T-cell (primary cell): ENCODE data around the gene KIAA0930. TPM values are rescaled to one million over a fixed set of nuclear protein-coding genes. Genes with fewer than 3 reads are reported as not detected.

Source experiments
- ATAC-seq, 4 experiments: fragments of 200-7000 bp in 3 of 4; fragments of 150-1000 bp in 1 of 4; cut with Tn5 transposase; replicated peaks in 1 of 4; 1 replicate in 3 of 4; 2 replicates in 1 of 4; pipeline ENCODE4 v1.10.0; 2021; ENCODE audit warnings: moderate library complexity in 3 of 4, mild to moderate bottlenecking in 2 of 4, moderate number of reproducible peaks in 1 of 4
- CTCF ChIA-PET, 2 donors: fragments of 300-600 bp; sonication (Branson Sonifier 250); formaldehyde crosslinking; loops; one replicate each; lab custom pipeline; 2022; ENCODE audit warnings: antibody characterized with exemption in 2 of 2; lab: Charles Lee
- POLR2A ChIA-PET, 2 donors: fragments of 300-600 bp; sonication (Branson Sonifier 250); formaldehyde crosslinking; loops; one replicate each; lab custom pipeline; 2022; ENCODE audit warnings: antibody characterized with exemption in 2 of 2; lab: Charles Lee
- DNase-seq, 35 experiments: peaks; one replicate each; pipeline versions ENCODE4 v3.0.0 to v3.0.0-alpha.2; 2013 to 2023
- H3K27ac ChIP-seq: one replicate; pipeline ENCODE4 v1.5.1; 2013; ENCODE audit warnings: low read length
- H3K27me3 ChIP-seq, 2 experiments: replicated peaks in 1 of 2; 1 replicate in 1 of 2; 2 replicates in 1 of 2; pipeline versions ENCODE4 v1.6.1 to v1.7.0; 2013; ENCODE audit warnings: low read length in 1 of 2, mixed read lengths in 1 of 2; ENCODE audit not compliant: control insufficient read depth in 2 of 2, insufficient read depth in 2 of 2; ENCODE audit errors: extremely low read depth in 1 of 2
- H3K36me3 ChIP-seq, 2 donors: 1 replicate in 1 of 2; 2 replicates in 1 of 2; pipeline versions ENCODE4 v1.6.1 to v1.7.0; 2013; ENCODE audit warnings: low read length in 1 of 2; ENCODE audit not compliant: control insufficient read depth in 2 of 2, insufficient read depth in 1 of 2; ENCODE audit errors: extremely low read depth in 1 of 2
- H3K4me1 ChIP-seq, 2 experiments: 1 replicate in 1 of 2; 2 replicates in 1 of 2; pipeline versions ENCODE4 v1.6.1 to v1.7.0; 2013; ENCODE audit warnings: low read length in 2 of 2, mixed read lengths in 1 of 2; ENCODE audit not compliant: insufficient read depth in 2 of 2, control insufficient read depth in 1 of 2; ENCODE audit errors: extremely low read depth in 1 of 2
- H3K4me3 ChIP-seq, 2 donors: 1 replicate in 1 of 2; 2 replicates in 1 of 2; pipeline versions ENCODE4 v1.5.1 to v1.7.0; 2013; ENCODE audit warnings: mild to moderate bottlenecking in 2 of 2, low read length in 1 of 2, moderate library complexity in 1 of 2; ENCODE audit not compliant: control insufficient read depth in 1 of 2; ENCODE audit errors: extremely low read depth in 1 of 2
- H3K9me3 ChIP-seq: 2 replicates; pipeline ENCODE4 v1.7.0; 2013
- H3K27ac Mint-ChIP-seq, 2 donors: one replicate each; pipeline ENCODE4 v1.8.0; 2020 to 2021; ENCODE audit warnings: mild to moderate bottlenecking in 2 of 2, mixed read lengths in 2 of 2
- H3K27me3 Mint-ChIP-seq, 2 donors: one replicate each; pipeline ENCODE4 v1.8.0; 2021 to 2022; ENCODE audit warnings: mixed read lengths in 2 of 2
- H3K36me3 Mint-ChIP-seq: one replicate; pipeline ENCODE4 v1.8.0; 2021; ENCODE audit warnings: mixed read lengths
- H3K4me1 Mint-ChIP-seq, 3 donors: one replicate each; pipeline ENCODE4 v1.8.0; 2020 to 2022; ENCODE audit warnings: mixed read lengths in 3 of 3, mild to moderate bottlenecking in 1 of 3
- H3K4me3 Mint-ChIP-seq, 3 donors: one replicate each; pipeline ENCODE4 v1.8.0; 2020 to 2022; ENCODE audit warnings: mild to moderate bottlenecking in 3 of 3, mixed read lengths in 3 of 3, moderate library complexity in 3 of 3
- H3K9me3 Mint-ChIP-seq, 3 donors: one replicate each; pipeline ENCODE4 v1.8.0; 2020 to 2022; ENCODE audit warnings: mixed read lengths in 3 of 3
- WGBS: methylation state at CpG from one replicate; pipeline ENCODE4 v1.1.5; 2013; ENCODE audit warnings: missing lambda C conversion rate; ENCODE audit not compliant: insufficient coverage; 5-methylcytosine and 5-hydroxymethylcytosine counted together
- total RNA-seq, 35 experiments: library from RNA in 6 of 35; stranded (reverse) in 6 of 35; fragments of 120-200 nt in 1 of 35; gene quantifications; one replicate each; pipeline versions ENCODE4 v1.2.1 to v1.2.4 and lab custom pipeline; 2013 to 2026

KIAA0930 gene
- total RNA-seq, 5 donors from 2014 or later (not counting 1 experiment from before 2014, with no cell fraction given): 21.2 to 40.2 (median 30.8) TPM

DNA sequence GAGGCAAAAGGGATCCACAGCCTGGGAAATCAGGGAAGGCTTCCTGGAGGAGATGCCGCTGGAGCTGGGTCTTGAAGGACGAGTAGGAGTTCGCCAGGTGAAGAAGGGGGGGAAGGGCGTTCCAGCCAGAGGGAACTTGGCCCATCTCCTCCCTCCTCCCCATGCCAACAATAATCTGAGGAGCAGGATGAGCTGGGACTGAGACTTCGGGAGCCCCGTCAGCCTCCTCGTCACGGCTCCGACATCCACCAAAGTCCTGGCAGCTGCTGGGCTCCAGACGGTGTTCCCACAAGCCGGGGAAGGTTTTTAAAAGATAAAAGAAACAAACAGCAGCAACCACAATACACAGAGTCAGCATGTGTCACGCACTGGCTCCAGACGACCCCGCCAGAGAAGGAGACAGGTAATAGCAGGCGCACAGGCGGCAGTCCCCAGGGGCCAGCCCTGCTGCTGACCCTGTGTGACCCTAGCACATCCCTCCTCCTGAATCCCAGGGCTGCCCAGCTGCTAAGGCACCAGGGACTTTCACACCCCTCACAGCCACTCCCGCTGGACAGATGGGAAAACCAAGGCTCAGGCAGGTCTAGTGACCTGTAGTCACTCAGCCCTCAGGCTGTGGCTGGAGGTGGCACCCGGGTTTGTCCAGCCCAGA lies 39.7 kb downstream of the KIAA0930 start:
- ChIA-PET CTCF (no interaction called here), POLR2A (interaction anchor here in 1 of 2 donors (0.6 kb wide), 1 partner anchor 410 kb away, joined by 4 read pairs; no protein-coding TSS in a partner anchor)
- Mint-ChIP-seq H3K4me3 (no peak overlapping the region), H3K9me3 (no peaks in the 10 kb centered on the region), H3K27ac (no peak overlapping the region), H3K27me3 (no peaks in the 10 kb centered on the region), H3K4me1 (no peaks in the 10 kb centered on the region), H3K36me3 (peaks cover 36% of the 10 kb centered on the region)
- 94% methylated on average over 13 of the region's 18 CpGs for WGBS
- no peak for DNase-seq
- Histone ChIP-seq H3K27me3 (no peaks in the 10 kb centered on the region), H3K9me3 (no peaks in the 10 kb centered on the region), H3K4me1 (no peaks in the 10 kb centered on the region), H3K4me3 (no peak overlapping the region), H3K36me3 (peaks cover 24 to 38% of the 10 kb centered on the region in 2 donors), H3K27ac (no peak overlapping the region)
- ATAC-seq: no peak

DNA sequence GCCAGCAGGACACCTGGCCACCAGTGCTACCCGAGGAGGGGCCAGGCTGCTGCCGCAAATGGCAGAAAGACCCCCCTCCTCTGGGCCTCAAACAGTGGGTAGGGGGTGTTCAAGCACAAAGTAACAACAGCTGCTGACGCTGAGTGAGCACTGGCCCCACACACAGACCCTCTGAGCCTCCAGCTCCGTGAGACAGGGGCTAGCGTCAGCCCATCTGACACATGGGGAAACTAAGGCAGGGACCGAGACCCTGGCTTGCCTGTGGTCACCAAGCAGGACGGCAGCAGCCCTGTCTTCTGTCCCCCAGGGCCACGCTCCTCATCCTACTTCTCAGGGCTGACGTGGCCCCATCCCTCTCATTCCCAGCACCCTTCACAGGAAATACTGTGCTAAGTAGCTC lies 40.5 kb downstream of the KIAA0930 start:
- Mint-ChIP-seq H3K27ac (no peak overlapping the region), H3K9me3 (no peaks in the 10 kb centered on the region), H3K4me1 (no peaks in the 10 kb centered on the region), H3K36me3 (peaks cover 41% of the 10 kb centered on the region), H3K4me3 (no peak overlapping the region), H3K27me3 (no peaks in the 10 kb centered on the region)
- 85% methylated on average over 7 of the region's 9 CpGs for WGBS
- Histone ChIP-seq H3K4me3 (no peak overlapping the region), H3K9me3 (no peaks in the 10 kb centered on the region), H3K27me3 (no peaks in the 10 kb centered on the region), H3K4me1 (no peaks in the 10 kb centered on the region), H3K27ac (no peak overlapping the region), H3K36me3 (peaks cover 30 to 39% of the 10 kb centered on the region in 2 donors)
- ATAC-seq (no peak), DNase-seq (no peak)
- ChIA-PET CTCF (no interaction called here), POLR2A (no interaction called here)

DNA sequence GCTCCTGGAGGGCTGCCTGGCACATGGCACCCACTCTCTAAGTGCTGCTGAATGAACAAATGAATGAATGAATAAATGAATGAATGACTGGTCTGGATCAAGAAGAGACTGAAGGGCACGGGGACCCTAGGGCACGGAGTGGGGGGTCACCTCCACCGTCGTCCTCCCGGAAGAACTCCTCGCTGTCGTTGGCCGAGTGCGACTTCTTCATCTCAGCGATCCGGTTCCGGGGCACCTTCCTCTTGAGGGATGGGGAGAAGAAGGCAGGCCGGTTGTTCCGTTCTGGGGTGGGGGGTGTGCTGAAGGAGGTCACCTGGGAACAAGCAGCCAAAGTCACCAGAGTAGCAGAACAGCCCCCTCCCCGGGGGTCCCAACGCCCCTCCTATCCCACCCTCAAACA lies 41.0 kb downstream of the KIAA0930 start:
- Histone ChIP-seq H3K36me3 (peaks cover 33 to 37% of the 10 kb centered on the region in 2 donors), H3K4me1 (no peaks in the 10 kb centered on the region), H3K9me3 (no peaks in the 10 kb centered on the region), H3K4me3 (no peak overlapping the region), H3K27ac (no peak overlapping the region), H3K27me3 (no peaks in the 10 kb centered on the region)
- ATAC-seq (peak in 1 of 4 experiments; percentile 8), DNase-seq (no peak)
- 100% methylated on average over 1 of the region's 16 CpGs for WGBS
- no peaks in the 10 kb centered on the region for H3K27me3 Mint-ChIP-seq
- CTCF ChIA-PET: no interaction called here
- H3K27ac Mint-ChIP-seq: no peak overlapping the region
- peaks cover 41% of the 10 kb centered on the region for H3K36me3 Mint-ChIP-seq
- no peaks in the 10 kb centered on the region for H3K9me3 Mint-ChIP-seq
- no peak overlapping the region for H3K4me3 Mint-ChIP-seq
- POLR2A ChIA-PET: no interaction called here
- no peaks in the 10 kb centered on the region for H3K4me1 Mint-ChIP-seq

DNA sequence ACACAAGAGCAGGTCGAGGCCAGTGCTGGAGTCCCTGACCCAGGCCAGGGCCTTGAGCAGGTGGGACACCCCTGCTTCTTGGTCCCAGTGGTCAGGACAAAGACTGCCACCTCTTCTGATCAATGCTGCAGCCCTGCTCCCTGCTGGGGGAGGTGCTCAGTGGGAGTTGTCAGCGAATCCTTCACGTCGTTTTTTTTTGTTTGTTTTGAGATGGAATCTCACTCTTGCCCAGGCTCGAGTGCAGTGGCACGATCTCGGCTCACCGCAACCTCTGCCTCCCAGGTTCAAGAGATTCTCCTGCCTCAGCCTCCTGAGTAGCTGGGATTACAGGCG lies 42.3 kb downstream of the KIAA0930 start:
- WGBS: 100% methylated on average over 1 of the region's 9 CpGs
- no peaks in the 10 kb centered on the region for H3K27me3 ChIP-seq
- CTCF ChIA-PET: no interaction called here
- peaks cover 33 to 36% of the 10 kb centered on the region in 2 donors for H3K36me3 ChIP-seq
- H3K4me3 ChIP-seq: no peak overlapping the region
- Mint-ChIP-seq H3K4me1 (no peaks in the 10 kb centered on the region), H3K4me3 (no peak overlapping the region), H3K27me3 (no peaks in the 10 kb centered on the region), H3K9me3 (no peaks in the 10 kb centered on the region), H3K27ac (no peak overlapping the region), H3K36me3 (peaks cover 38% of the 10 kb centered on the region)
- H3K4me1 ChIP-seq: no peaks in the 10 kb centered on the region
- no peak for ATAC-seq
- DNase-seq: no peak
- H3K27ac ChIP-seq: no peak overlapping the region
- POLR2A ChIA-PET: no interaction called here
- H3K9me3 ChIP-seq: no peaks in the 10 kb centered on the region

DNA sequence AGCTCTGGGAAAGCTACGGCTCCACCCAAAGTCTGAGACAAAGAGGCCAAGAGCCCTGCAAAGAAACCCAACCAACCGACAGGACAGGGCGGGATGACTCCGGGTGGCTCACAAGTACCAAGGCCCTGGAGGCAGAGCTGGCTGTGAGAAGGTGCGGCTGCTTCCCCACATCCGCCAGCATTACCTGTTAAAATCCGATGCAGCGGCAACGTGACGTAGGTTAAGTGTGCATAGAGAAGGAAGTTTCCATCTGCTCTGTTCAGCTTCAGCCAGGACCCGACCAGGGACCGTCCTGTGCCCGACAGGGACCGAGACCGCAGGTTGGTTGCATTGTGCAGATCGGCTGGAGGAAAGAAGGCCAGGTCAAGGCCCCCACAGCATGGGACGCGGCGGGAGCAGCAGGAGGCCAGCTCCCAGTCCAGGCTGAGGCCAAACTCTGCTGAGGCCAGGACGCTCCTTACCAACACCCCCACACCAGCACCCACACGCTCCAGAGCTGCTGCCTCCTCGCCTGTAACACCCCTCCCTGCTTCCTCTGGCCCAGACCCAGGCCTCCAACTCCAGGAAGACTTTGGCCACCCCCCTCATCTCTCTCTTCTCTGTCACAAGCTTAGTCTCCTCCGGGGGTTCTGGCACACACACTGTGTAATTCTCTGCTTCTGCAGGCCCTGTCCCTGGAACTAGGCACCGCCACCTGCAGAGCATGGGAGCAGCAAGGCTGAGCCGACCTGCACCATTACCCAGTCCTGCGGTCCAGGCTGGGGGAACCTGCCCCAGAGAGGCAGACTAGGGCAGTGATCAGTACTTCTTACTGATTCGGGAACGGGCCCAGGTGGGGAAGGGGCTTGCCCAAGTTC lies 42.9 kb downstream of the KIAA0930 start:
- H3K27me3 ChIP-seq: no peaks in the 10 kb centered on the region
- Mint-ChIP-seq H3K4me1 (no peaks in the 10 kb centered on the region), H3K27me3 (no peaks in the 10 kb centered on the region), H3K4me3 (no peak overlapping the region), H3K27ac (no peak overlapping the region), H3K9me3 (no peaks in the 10 kb centered on the region), H3K36me3 (peaks cover 38% of the 10 kb centered on the region)
- H3K36me3 ChIP-seq: peaks cover 31 to 34% of the 10 kb centered on the region in 2 donors
- no peaks in the 10 kb centered on the region for H3K4me1 ChIP-seq
- no peaks in the 10 kb centered on the region for H3K9me3 ChIP-seq
- ChIA-PET POLR2A (no interaction called here), CTCF (no interaction called here)
- no peak for DNase-seq
- H3K4me3 ChIP-seq: no peak overlapping the region
- no peak overlapping the region for H3K27ac ChIP-seq
- WGBS: 90% methylated on average over 28 of the region's 28 CpGs
- ATAC-seq: no peak

DNA sequence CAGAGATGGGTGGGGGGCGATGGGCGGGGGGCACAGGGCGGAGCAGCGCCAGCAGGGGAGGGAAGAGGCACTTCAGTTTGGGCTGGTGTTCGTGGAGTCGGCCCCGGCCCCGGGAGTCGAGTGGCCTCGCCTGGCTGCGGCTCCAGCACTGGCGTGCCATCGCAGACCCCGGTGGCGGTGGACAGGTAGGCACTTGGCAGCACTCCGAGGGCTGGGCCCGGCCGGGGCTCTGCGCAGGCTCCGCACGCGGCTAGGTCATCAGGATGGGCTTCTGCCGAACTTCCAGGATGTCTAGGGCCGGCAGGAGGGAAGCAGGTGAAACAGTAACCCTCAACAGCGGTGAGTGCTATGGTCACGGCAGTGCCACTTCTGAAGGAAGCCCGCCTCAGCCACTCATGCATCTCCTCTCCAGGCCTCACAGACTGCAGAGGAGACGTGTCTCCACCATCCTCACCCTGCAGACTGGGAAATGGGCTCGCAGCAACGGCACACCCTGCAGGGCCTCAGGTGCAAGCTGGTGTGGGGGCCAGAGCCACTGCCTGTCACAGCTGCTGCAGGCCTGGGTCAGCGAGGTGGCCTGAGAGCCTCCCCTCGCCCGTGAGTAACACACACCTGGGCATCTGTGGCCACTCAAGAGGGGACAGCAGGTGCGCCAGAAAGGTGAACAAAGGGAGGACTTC lies 43.6 kb downstream of the KIAA0930 start:
- no peaks in the 10 kb centered on the region for H3K27me3 ChIP-seq
- H3K4me1 ChIP-seq: no peaks in the 10 kb centered on the region
- Mint-ChIP-seq H3K27ac (no peak overlapping the region), H3K4me1 (no peaks in the 10 kb centered on the region), H3K27me3 (no peaks in the 10 kb centered on the region), H3K36me3 (peaks cover 38% of the 10 kb centered on the region), H3K9me3 (no peaks in the 10 kb centered on the region), H3K4me3 (no peak overlapping the region)
- 95% methylated on average over 32 of the region's 34 CpGs for WGBS
- DNase-seq (no peak), ATAC-seq (no peak)
- H3K27ac ChIP-seq: no peak overlapping the region
- H3K9me3 ChIP-seq: no peaks in the 10 kb centered on the region
- H3K4me3 ChIP-seq: no peak overlapping the region
- ChIA-PET CTCF (interaction anchor here in 1 of 2 donors (0.6 kb wide), 1 partner anchor 49 kb away, joined by 12 read pairs; no protein-coding TSS in a partner anchor), POLR2A (no interaction called here)
- peaks cover 28 to 29% of the 10 kb centered on the region in 2 donors for H3K36me3 ChIP-seq
